ENCODE results near the gene SEMA3G.

DNA sequence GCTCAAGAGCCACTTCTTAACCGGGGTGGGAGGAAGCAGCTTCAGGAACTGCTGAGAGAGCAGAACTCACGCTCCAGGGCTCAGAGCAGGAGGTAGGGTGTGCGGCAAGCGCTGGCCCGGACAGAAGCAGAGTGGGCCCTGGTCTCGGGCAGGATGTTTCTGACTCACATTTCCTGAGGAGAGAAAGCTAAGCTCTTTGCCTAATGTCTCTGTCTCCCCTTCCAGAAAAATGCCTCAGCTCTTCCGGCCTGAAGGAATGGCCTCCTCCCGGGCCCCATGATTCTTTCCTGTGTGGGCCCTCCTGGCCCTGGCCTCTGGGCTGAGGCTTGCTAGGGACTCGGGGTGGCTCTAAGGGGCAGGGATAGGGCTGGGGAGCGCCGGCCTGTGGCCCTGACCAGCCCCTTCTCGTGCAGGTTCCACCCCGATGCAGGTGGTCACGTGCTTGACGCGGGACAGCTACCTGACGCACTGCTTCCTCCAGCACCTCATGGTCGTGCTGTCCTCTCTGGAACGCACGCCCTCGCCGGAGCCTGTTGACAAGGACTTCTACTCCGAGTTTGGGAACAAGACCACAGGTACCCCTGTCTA, 46.1 kb upstream of the SEMA3G start:
- TF ChIP-seq, protein P1, sequence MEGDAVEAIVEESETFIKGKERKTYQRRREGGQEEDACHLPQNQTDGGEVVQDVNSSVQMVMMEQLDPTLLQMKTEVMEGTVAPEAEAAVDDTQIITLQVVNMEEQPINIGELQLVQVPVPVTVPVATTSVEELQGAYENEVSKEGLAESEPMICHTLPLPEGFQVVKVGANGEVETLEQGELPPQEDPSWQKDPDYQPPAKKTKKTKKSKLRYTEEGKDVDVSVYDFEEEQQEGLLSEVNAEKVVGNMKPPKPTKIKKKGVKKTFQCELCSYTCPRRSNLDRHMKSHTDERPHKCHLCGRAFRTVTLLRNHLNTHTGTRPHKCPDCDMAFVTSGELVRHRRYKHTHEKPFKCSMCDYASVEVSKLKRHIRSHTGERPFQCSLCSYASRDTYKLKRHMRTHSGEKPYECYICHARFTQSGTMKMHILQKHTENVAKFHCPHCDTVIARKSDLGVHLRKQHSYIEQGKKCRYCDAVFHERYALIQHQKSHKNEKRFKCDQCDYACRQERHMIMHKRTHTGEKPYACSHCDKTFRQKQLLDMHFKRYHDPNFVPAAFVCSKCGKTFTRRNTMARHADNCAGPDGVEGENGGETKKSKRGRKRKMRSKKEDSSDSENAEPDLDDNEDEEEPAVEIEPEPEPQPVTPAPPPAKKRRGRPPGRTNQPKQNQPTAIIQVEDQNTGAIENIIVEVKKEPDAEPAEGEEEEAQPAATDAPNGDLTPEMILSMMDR (IDR thresholded peaks at IDR 0.05; ENCODE audit: borderline replicate concordance, extremely low read depth, low read length, poor library complexity, severe bottlenecking): no peak
- no peak for TF ChIP-seq EZH2 (IDR thresholded peaks at IDR 0.05; ENCODE audit: borderline replicate concordance, low read depth, low read length, severe bottlenecking)
